ENCODE results near the gene ACP1.

DNA sequence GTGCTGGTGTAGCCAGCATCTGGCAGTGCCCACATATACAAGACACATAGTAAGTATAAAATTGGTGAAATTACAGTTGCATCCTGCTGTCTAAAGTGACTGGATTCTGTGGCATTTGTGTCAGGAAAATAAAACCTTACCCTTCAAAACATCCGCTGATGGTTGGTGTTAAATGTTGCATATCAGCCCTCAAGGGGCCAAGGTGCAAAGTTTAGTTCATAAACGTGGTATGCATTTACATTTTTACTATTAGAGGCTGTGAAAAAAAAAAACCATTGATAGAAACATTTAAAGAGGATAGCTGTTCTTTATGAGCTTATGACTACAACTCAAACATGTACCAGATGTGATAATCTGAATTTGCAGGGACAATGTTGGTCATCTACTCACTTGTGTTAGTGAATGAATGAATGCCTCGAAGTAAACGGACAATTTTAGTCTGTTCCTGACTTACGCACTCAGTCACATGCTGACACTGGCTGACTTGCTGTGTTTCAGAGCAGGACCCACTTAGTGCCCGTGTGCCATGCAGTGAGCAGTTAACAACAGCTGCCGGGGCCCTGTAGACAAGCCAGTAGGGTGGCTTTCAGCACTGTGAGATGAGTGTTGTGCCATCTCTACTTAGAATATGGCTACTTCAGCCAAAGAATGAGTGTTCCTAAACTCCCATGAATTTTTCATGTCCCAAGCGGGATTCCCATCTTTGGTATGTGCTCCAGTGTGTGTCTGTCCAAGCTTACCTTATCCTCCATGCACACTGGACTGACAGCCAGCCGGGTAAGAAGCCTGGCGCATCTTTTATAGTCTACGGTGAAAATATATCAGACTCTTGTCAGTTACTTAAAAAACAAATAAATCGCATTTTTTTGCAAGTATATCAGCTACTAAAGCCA is 17.9 kb downstream of the ACP1 start:
- TF ChIP-seq POLR2AphosphoS5 (IDR thresholded peaks at IDR 0.05; ENCODE audit: low read depth, low read length) (no peak), POLR2A (IDR thresholded peaks at IDR 0.05; ENCODE audit: low read depth, low read length) (no peak), TAF1 (IDR thresholded peaks at IDR 0.05; ENCODE audit: borderline replicate concordance, low read depth, low read length) (no peak)

Measured in GM12892 (cell line).